GM12891 (cell line): ENCODE measurements around the gene NUTF2.
"Not testable (repeated sequence)": the region's sequence is repeated elsewhere in the genome, so short reads cannot be mapped to it uniquely, and the experiment has no call there.

Source experiments
- DNase-seq: peaks from one replicate; pipeline ENCODE4 v3.0.0; 2011; ENCODE audit warnings: low spot score; ENCODE audit not compliant: insufficient read length
- FAIRE-seq: peaks from 2 replicates; lab custom pipeline; 2011; peaks lifted over from hg19 to GRCh38; lab: Jason Lieb, UNC
- PAX5 ChIP-seq: IDR thresholded peaks from 2 replicates; pipeline ENCODE4 v1.6.1; 2011; ENCODE audit warnings: low read length, moderate library complexity, mild to moderate bottlenecking; ENCODE audit not compliant: insufficient read depth, severe bottlenecking
- POLR2A ChIP-seq: IDR thresholded peaks from 2 replicates; pipeline ENCODE4 v1.6.1; 2011; ENCODE audit warnings: low read depth, low read length, control low read depth
- POLR2AphosphoS5 ChIP-seq: IDR thresholded peaks from 2 replicates; pipeline ENCODE4 v1.6.1; 2011; ENCODE audit warnings: low read depth, low read length, control low read depth
- POU2F2 ChIP-seq: IDR thresholded peaks from 2 replicates; pipeline ENCODE4 v1.6.1; 2011; ENCODE audit warnings: low read depth, mild to moderate bottlenecking, control low read depth, low read length, moderate library complexity
- SPI1 ChIP-seq: IDR thresholded peaks from 2 replicates; pipeline ENCODE4 v1.6.1; 2011; ENCODE audit warnings: low read depth, low read length, control low read depth
- TAF1 ChIP-seq: IDR thresholded peaks from 2 replicates; pipeline ENCODE4 v1.6.1; 2011; ENCODE audit warnings: low read depth, low read length, control low read depth

NUTF2 gene

GRCh38 chr16:67893743-67894399 lies 47.1 kb downstream of the NUTF2 start:
- FAIRE-seq (no peak), DNase-seq (no peak)
- TF ChIP-seq PAX5: no peak
- TF ChIP-seq POLR2A: no peak
- no peak for TF ChIP-seq SPI1
- no peak for TF ChIP-seq TAF1
- TF ChIP-seq POLR2AphosphoS5: no peak
- TF ChIP-seq POU2F2: no peak

- TF ChIP-seq POLR2A (no peak), TAF1 (no peak), PAX5 (no peak)
- DNase-seq: no peak
- FAIRE-seq: no peak
These were observed 50.5 kb downstream of the NUTF2 start for GRCh38 chr16:67897231-67897630.

- no peak for FAIRE-seq
- no peak for TF ChIP-seq SPI1
- TF ChIP-seq PAX5: no peak
- no peak for TF ChIP-seq POLR2AphosphoS5
- TF ChIP-seq TAF1: no peak
- no peak for TF ChIP-seq POU2F2
- no peak for TF ChIP-seq POLR2A
- DNase-seq: no peak
These were observed 55.0 kb downstream of the NUTF2 start for GRCh38 chr16:67901734-67902133.

- DNase-seq: no peak
- no peak for FAIRE-seq
- TF ChIP-seq POU2F2: no peak
- no peak for TF ChIP-seq SPI1
- TF ChIP-seq POLR2A: no peak
- no peak for TF ChIP-seq POLR2AphosphoS5
- TF ChIP-seq PAX5: no peak
- TF ChIP-seq TAF1: no peak
These were observed 56.1 kb downstream of the NUTF2 start for GRCh38 chr16:67902831-67903230.

GRCh38 chr16:67907397-67908180 lies 60.9 kb downstream of the NUTF2 start:
- TF ChIP-seq TAF1: no peak
- FAIRE-seq: no peak

GRCh38 chr16:67909056-67909742 lies 62.5 kb downstream of the NUTF2 start:
- DNase-seq: no peak
- TF ChIP-seq POLR2AphosphoS5 (no peak), POU2F2 (no peak), PAX5 (no peak), TAF1 (no peak), POLR2A (no peak)
- no peak for FAIRE-seq

More at GRCh38 chr16:67907397-67908180, 60.9 kb downstream of the NUTF2 start:
- no peak for DNase-seq

GRCh38 chr16:67910158-67910557 lies 63.4 kb downstream of the NUTF2 start:
- FAIRE-seq (no peak), DNase-seq (no peak)
- TF ChIP-seq POLR2A (no peak), PAX5 (no peak), TAF1 (no peak), POLR2AphosphoS5 (no peak), SPI1 (no peak), POU2F2 (no peak)

- no peak for DNase-seq
These were observed 68.2 kb downstream of the NUTF2 start for GRCh38 chr16:67914758-67915495.

GRCh38 chr16:67915496-67915769 lies 68.7 kb downstream of the NUTF2 start:
- DNase-seq: not testable (repeated sequence)
- FAIRE-seq: peak; percentile 83

More at GRCh38 chr16:67914758-67915495, 68.2 kb downstream of the NUTF2 start:
- TF ChIP-seq POLR2A (no peak), POLR2AphosphoS5 (no peak), PAX5 (no peak), TAF1 (no peak), POU2F2 (no peak), SPI1 (no peak)
- no peak for FAIRE-seq
